K562 (cell line): ENCODE data around the gene SLC6A9. TPM values are rescaled to one million over a fixed set of nuclear protein-coding genes. Genes with fewer than 3 reads are reported as not detected.

Experiments
- BCOR ChIP-seq: fragments of 450-650 bp; IDR thresholded peaks from 2 replicates; pipeline ENCODE4 v1.6.1; 2016
- EHMT2 ChIP-seq: fragments of 450-650 bp; IDR thresholded peaks from 2 replicates; pipeline ENCODE4 v1.6.1; 2018; ENCODE audit warnings: antibody characterized with exemption
- ELF1 ChIP-seq: fragments of 200-800 bp; sonication (Bioruptor generic); IDR thresholded peaks from 2 replicates; pipeline ENCODE4 v1.6.1; 2016; ENCODE audit warnings: missing genetic modification characterization, missing compliant biosample characterization
- FOXK2 ChIP-seq, 2 experiments: fragments of 450-650 bp; IDR thresholded peaks in 1 of 2; conservative IDR thresholded peaks in 1 of 2; 2 replicates each; pipeline ENCODE4 v1.6.1; 2016; ENCODE audit warnings: low read depth in 2 of 2, mild to moderate bottlenecking in 1 of 2
- HDAC2 ChIP-seq: fragments of 450-650 bp; IDR thresholded peaks from 2 replicates; pipeline ENCODE4 v1.6.1; 2016; ENCODE audit warnings: mild to moderate bottlenecking
- LARP7 ChIP-seq: fragments of 450-650 bp; IDR thresholded peaks from 2 replicates; pipeline ENCODE4 v1.6.1; 2016
- MAZ ChIP-seq, 2 experiments: fragments of 450-650 bp in 1 of 2; sonication (generic) in 1 of 2; formaldehyde crosslinking; IDR thresholded peaks in 1 of 2; conservative IDR thresholded peaks in 1 of 2; 2 replicates each; pipeline versions ENCODE4 v1.4.0 to v1.5.0; 2020; ENCODE audit warnings: mild to moderate bottlenecking in 1 of 2, missing genetic modification reagents in 1 of 2
- NCOA1 ChIP-seq: fragments of 450-650 bp; IDR thresholded peaks from 2 replicates; pipeline ENCODE4 v1.6.1; 2016; ENCODE audit warnings: low read depth
- PBX2 ChIP-seq, 2 experiments: IDR thresholded peaks in 1 of 2; conservative IDR thresholded peaks in 1 of 2; 2 replicates each; pipeline ENCODE4 v1.6.1; 2016; ENCODE audit warnings: low read depth in 2 of 2, mild to moderate bottlenecking in 1 of 2, missing compliant biosample characterization in 1 of 2, missing genetic modification characterization in 1 of 2, moderate library complexity in 1 of 2
- RBM22 ChIP-seq: fragments of 200-400 bp; formaldehyde crosslinking; IDR thresholded peaks from 2 replicates; pipeline ENCODE4 v1.6.1; 2018; ENCODE audit warnings: low read length, low read depth; ENCODE audit not compliant: poor library complexity, severe bottlenecking
- THRB ChIP-seq: fragments of 450-650 bp; formaldehyde crosslinking; conservative IDR thresholded peaks from 2 replicates; pipeline ENCODE4 v1.4.0; 2022; ENCODE audit warnings: mild to moderate bottlenecking, missing genetic modification characterization
- TOE1 ChIP-seq, 2 experiments: fragments of 450-650 bp in 1 of 2; sonication (generic) in 1 of 2; formaldehyde crosslinking in 1 of 2; IDR thresholded peaks; 2 replicates each; pipeline versions ENCODE4 v1.7.1 to v1.8.0; 2016 to 2022; ENCODE audit warnings: borderline replicate concordance in 2 of 2, mild to moderate bottlenecking in 2 of 2, antibody characterized with exemption in 1 of 2, inconsistent platforms in 1 of 2, low read depth in 1 of 2, missing genetic modification reagents in 1 of 2, moderate library complexity in 1 of 2
- XRCC4 ChIP-seq: IDR thresholded peaks from one replicate; pipeline ENCODE4 v1.6.1; 2011; ENCODE audit not compliant: insufficient read depth, insufficient read length; ENCODE audit errors: extremely low read depth
- ZFP91 ChIP-seq: sonication (generic); formaldehyde crosslinking; IDR thresholded peaks from 2 replicates; pipeline ENCODE4 v1.8.0; 2022; ENCODE audit warnings: mild to moderate bottlenecking, missing genetic modification reagents
- ZNF695 ChIP-seq: fragments of 450-650 bp; formaldehyde crosslinking; IDR thresholded peaks from 2 replicates; pipeline ENCODE4 v1.4.0; 2020; ENCODE audit warnings: mild to moderate bottlenecking, moderate library complexity
- polyA plus RNA-seq, 8 experiments: library from polyadenylated mRNA; depleted of rRNA in 4 of 8; stranded (reverse) in 5 of 8; unstranded in 3 of 8; fragments of >200 nt; fragmentation: Nextera tagmentation in 2 of 8; fragmentation: Illumina TruSeq in 1 of 8; extraction: Ambion mirVana in 2 of 8; extraction: Trizol in 1 of 8; gene quantifications; 2 replicates each; pipeline versions ENCODE4 v1.2.1 to v1.2.3, GENCODE V29; 2011 to 2014; ENCODE audit warnings: inconsistent platforms in 1 of 8, missing spikeins in 1 of 8
- total RNA-seq, 7 experiments: library from RNA; depleted of rRNA in 6 of 7; stranded (reverse); fragments of >200 nt in 6 of 7; fragmentation: Illumina TruSeq in 2 of 7; extraction: Trizol in 2 of 7; gene quantifications; 2 replicates each; pipeline versions ENCODE4 v1.2.1 to v1.2.3, GENCODE V29; 2011 to 2021; ENCODE audit warnings: low replicate concordance in 1 of 7
- TF ChIP-seq, protein P1 (sequence below): sonication (generic); formaldehyde crosslinking; IDR thresholded peaks from 2 replicates; pipeline ENCODE4 v1.8.0; 2023; ENCODE audit warnings: mild to moderate bottlenecking, missing genetic modification reagents
- TF ChIP-seq, protein P2 (sequence below): fragments of 450-650 bp; IDR thresholded peaks from 2 replicates; pipeline ENCODE4 v1.6.1; 2016; ENCODE audit warnings: antibody characterized with exemption

Gene SLC6A9
- total and polyA plus RNA-seq, 9 of the 15 experiments (the other 6 are each of a cell fraction or from before 2014, with no cell fraction given): 0.17 to 18.7 (median 2.9) TPM

DNA sequence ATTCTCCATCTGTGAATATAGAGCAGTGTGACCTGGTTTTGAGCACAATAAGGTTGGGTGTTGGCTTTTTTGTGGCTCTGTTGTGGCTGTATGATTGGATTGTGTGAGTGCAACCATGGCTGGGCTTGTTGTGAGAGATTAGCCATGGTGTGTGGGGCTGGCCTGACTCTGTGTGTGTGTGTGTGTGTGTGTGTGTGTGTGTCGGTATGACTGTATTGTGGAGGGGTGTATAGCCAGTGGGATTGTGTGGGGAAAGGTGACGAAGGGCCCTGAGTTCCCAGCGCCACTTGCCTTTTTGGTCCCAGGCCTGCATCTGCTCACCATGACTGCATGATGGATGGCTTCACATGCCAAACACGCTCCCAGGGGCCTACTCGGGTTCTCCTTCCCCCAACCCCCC is 5.9 kb upstream of the SLC6A9 start (continued):
- TF ChIP-seq RBM22 (no peak), MAZ (CRISPR knock-in tag; conservative IDR thresholded peaks at IDR 0.05 in 1 of 2, IDR thresholded peaks at IDR 0.05 in 1 of 2) (0 out of 4 replicates have a peak, but pooled peaks of 1 of the 2 experiments have one; percentile 25), NCOA1 (no peak), PBX2 (CRISPR knock-in tag; IDR thresholded peaks at IDR 0.05; ENCODE audit: low read depth) (no peak), PBX2 (tag; conservative IDR thresholded peaks at IDR 0.05; ENCODE audit: low read depth) (peak; percentile 37; the same call in 1 of the 2 replicates), LARP7 (peak; percentile 79; the same call in 1 of the 2 replicates), ELF1 (tag) (no peak), TOE1 (IDR thresholded peaks at IDR 0.05; ENCODE audit: borderline replicate concordance) (0 out of 2 replicates have a peak, but pooled peaks have one; percentile 34), TOE1 (CRISPR knock-in tag; IDR thresholded peaks at IDR 0.05; ENCODE audit: borderline replicate concordance, low read depth) (no peak), THRB (CRISPR knock-in tag) (0 out of 2 replicates have a peak, but pooled peaks have one; percentile 68), HDAC2 (0 out of 2 replicates have a peak, but pooled peaks have one; percentile 27), ZFP91 (CRISPR knock-in tag) (no peak), FOXK2 (conservative IDR thresholded peaks at IDR 0.05 in 1 of 2, IDR thresholded peaks at IDR 0.05 in 1 of 2; ENCODE audit: low read depth in 2 of 2) (peak; percentile 30 to 46; a peak in 2 of 4 replicates), ZNF695 (no peak), BCOR (peak; percentile 24; the same call in 1 of the 2 replicates), XRCC4 (no peak), EHMT2 (peak; percentile 82)
- TF ChIP-seq, protein P1, sequence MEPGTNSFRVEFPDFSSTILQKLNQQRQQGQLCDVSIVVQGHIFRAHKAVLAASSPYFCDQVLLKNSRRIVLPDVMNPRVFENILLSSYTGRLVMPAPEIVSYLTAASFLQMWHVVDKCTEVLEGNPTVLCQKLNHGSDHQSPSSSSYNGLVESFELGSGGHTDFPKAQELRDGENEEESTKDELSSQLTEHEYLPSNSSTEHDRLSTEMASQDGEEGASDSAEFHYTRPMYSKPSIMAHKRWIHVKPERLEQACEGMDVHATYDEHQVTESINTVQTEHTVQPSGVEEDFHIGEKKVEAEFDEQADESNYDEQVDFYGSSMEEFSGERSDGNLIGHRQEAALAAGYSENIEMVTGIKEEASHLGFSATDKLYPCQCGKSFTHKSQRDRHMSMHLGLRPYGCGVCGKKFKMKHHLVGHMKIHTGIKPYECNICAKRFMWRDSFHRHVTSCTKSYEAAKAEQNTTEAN (CRISPR knock-in tag): no peak
- TF ChIP-seq, protein P2, sequence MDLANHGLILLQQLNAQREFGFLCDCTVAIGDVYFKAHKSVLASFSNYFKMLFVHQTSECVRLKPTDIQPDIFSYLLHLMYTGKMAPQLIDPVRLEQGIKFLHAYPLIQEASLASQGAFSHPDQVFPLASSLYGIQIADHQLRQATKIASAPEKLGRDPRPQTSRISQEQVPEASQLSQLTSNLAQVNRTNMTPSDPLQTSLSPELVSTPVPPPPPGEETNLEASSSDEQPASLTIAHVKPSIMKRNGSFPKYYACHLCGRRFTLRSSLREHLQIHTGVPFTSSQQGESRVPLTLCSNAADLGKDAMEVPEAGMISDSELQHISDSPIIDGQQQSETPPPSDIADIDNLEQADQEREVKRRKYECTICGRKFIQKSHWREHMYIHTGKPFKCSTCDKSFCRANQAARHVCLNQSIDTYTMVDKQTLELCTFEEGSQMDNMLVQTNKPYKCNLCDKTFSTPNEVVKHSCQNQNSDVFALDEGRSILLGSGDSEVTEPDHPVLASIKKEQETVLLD: peak; percentile 60; the same call in 1 of the 2 replicates
